ENCODE measurements around the gene COL5A1.
A peak's percentile ranks its signal among the peaks of the same experiment; 100 is the strongest.

The COL5A1 gene

GRCh38 chr9:134625361-134626068, 16.1 kb upstream of the COL5A1 start:
- no peak for DNase-seq

DNA sequence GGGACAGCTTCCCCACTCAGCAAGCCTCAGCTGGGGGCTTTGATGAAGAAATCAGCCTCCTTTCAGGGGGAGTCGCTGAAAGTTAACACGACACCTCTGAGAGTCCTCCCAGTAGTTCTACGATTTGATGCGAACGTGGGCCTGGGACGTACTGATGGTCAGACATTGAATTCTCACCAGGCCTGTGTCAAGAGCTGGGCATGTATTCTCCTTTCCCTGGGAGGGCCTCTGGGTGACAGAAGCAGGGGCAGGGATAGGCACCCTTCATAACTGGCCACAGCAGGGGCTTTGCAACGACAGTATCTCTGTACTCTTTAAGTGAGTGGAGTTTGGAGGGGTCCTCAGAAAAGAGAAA, 15.6 kb upstream of the COL5A1 start:
- DNase-seq: no peak

DNA sequence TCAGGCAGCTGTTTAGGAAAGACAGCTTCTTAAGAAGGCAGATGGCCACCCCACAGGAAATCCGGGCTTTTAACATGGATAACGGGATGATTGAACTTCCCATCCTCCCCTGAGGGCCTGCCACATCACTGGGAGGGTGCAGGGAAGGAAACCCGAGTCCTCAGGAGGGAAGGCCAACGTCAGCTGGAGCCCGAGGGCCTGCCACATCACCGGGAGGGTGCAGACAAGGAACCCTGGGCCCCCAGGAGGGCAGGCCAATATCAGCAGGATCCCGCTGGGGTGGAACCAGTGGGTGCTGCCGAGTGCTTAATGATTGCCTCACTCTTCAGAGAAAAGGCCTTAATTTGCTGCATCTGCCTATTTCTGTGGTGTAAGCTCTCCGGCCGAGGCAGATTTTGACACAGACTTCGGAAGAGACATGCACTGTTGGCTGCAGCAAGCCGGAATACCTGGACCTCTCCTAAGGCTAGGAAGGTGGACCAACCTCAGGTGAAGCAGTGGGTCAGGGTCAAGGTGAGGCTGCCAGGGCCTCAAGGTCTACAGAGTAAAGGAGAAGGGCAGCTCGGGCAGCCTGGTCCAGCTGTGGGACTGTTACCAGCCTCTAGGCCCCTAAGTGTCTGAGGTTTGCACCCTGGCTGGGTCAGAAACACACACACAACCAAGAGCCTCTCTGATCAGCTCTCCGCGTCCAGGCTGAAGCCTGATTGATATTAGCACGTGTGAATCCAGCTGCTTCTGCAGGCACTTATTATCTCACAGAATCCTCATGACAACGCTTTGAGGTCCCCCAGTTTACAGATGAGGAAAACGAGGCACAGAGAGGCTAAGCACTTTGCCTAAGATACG, 14.8 kb upstream of the COL5A1 start:
- DNase-seq: no peak

GRCh38 chr9:134627417-134628353, 13.9 kb upstream of the COL5A1 start:
- DNase-seq: peak in 1 of 51 donors; percentile 15

- DNase-seq: no peak
These were observed 13.3 kb upstream of the COL5A1 start for GRCh38 chr9:134628354-134628736.

GRCh38 chr9:134629061-134629585, 12.5 kb upstream of the COL5A1 start:
- no peak for DNase-seq

GRCh38 chr9:134629586-134630392, 11.8 kb upstream of the COL5A1 start:
- DNase-seq: no peak

- no peak for DNase-seq
These were observed 11.2 kb upstream of the COL5A1 start for GRCh38 chr9:134630393-134630790.

DNA sequence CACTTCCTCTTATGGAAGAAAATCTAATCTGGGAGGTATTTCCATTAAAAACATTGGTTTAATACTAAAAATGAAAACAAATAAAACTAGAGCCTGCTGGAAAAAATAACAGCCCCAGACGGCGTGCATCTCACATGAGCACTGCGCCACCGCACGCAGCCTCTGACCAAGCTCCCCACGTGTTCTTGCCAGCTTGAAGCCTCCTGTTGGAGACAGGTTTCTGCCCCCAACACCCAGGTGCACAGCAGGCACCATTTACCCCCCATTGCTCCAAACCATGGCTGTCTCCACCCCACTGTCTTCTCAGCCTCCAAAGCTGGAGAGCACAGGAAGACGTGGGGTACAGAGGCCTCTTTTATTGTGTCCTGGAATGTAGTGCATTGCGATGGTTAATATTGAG, 10.7 kb upstream of the COL5A1 start:
- DNase-seq: no peak

- no peak for DNase-seq
These were observed 9.7 kb upstream of the COL5A1 start for GRCh38 chr9:134631881-134632280.

- DNase-seq: no peak
These were observed 9.3 kb upstream of the COL5A1 start for GRCh38 chr9:134632329-134632728.

DNA sequence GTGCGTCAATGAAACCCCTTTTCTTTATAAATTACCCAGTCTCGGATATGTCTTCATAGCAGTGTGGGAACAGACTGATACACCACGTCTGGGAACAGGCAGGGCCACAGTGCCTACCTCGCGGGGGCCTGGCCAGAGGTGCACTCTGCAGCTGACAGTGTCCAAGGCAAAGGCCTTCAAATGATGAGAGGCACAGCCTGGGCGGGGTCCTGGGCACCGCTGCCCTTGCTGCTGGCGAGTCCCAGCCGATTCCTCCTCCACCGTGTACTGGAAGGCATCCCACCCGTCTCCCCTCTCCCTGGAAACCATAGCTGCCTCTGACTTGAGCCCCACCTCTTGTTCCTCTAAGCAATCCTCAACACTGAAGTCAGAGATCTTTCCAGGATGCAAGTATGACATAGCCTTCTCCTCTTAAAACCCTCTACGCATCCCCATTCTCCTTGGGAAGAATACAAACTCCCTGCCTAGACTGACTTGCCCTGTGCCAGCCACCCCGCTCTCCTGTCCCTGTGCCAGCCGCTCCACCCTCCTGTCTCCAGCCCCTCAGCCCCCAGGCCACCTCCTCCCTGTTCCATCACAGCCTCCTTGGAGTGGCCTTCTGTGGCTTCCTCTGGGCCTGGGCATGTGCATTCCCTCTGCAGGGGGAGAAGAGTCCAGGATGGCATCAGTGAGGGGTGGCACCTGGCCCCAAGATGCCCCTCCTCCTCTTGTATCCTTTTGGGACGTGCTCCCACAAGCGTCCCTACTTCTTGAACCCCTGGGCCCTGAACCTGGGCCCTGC, 8.1 kb upstream of the COL5A1 start:
- DNase-seq: no peak

- DNase-seq: no peak
These were observed 7.4 kb upstream of the COL5A1 start for GRCh38 chr9:134634176-134634575.

DNA sequence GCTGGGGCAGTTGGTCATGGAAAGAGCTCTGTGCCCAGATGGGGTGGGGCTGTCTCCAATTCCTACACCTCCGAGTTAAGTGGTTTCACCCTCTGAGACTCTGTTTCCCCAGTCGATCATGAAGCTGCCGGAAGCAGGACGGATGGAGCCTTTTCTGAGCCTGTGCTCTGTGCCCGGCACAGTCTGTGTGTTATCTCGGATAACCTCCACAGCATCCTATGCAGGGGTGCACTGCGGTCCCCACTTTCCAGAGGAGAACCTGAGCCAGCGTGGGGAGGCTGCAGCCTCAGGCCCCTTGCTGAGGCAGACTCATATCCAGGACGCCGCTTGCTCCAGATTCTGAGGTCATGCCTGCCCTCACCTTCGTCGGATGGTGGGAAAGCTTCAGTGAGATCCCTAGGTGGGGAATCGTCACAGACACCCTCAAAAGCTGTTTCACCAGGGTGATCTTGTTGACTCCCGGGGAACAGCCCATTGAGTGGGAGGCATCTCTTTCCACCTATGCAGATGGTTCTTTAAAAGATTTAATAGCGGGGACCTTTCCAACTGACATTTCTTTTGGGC, 6.9 kb upstream of the COL5A1 start:
- no peak for DNase-seq

GRCh38 chr9:134635351-134636148, 6.1 kb upstream of the COL5A1 start:
- no peak for DNase-seq

DNA sequence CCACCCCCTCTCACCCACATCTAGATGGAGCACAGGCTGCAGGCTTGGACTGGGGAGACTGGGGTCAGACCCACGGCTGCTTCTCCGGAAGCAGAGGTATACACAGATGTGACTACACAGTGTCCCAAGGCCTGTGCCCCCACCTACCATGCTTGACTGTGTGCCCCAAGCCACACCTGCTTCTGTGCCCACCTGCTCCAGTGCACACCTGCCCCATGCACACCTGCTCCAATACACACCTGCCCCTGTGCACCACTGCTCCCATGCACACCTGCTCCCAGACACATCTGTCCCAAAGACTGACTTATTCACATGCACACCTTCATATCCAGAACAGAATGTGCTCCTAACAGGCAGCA, 5.5 kb upstream of the COL5A1 start:
- no peak for DNase-seq

GRCh38 chr9:134637241-134637640, 4.4 kb upstream of the COL5A1 start:
- DNase-seq: peak in 1 of 51 donors; percentile 39

- no peak for DNase-seq
These were observed 3.7 kb upstream of the COL5A1 start for GRCh38 chr9:134637696-134638501.
